Stimulated activated naive CD8-positive, alpha-beta T cell treated with anti-CD3 and anti-CD28 coated beads, Interleukin-15, Interleukin-2, amounts not matched to agents 100 U/mL and 50 U/mL, for 24 hours (primary cell): ENCODE data around the gene BLTP1.
A peak's percentile ranks its signal among the peaks of the same experiment; 100 is the strongest.

Experiments used
- ATAC-seq: fragments of 150-1000 bp; cut with Tn5 transposase; one replicate; pipeline ENCODE4 v1.10.0; 2021
- DNase-seq: peaks from one replicate; pipeline ENCODE4 v3.0.0; 2021

BLTP1 gene

DNA sequence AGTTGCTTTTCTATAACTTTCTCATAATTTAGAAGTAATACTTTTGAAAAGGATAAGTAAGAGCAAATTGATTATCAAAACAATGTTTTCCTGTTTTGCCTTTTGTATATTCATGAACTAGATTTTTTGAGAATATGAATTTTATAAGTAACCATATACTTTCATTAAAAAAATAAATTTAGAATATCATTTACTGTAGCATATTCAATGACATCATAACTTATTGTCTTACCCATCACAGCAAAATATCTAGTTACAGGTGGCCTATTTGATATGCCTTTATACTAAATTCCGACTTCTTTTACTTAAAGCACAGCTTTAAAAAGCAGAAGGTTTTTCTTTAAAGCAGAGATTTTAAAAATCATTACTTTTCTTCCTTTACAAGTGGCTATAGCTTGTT, 20.1 kb downstream of the BLTP1 start:
- ATAC-seq (no peak), DNase-seq (no peak)

DNA sequence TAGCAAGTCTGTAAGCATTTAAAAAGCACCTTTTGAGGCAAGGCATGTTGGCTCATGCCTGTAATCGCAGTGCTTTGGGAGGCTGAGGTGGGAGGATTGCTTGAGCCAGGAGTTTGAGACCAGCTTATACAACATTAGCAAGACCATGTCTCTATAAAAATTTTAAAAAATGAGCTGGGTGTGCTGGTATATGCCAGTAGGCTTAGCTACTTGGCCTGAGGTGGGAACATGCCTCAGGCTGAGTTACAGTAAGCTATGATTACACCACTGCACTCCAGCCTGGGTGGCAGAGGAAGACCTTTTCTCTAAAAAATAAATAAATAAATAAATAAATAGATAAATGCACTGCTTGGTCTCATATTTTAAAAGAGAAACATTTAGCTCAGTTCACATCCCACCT, 26.8 kb downstream of the BLTP1 start:
- ATAC-seq (no peak), DNase-seq (no peak)

DNA sequence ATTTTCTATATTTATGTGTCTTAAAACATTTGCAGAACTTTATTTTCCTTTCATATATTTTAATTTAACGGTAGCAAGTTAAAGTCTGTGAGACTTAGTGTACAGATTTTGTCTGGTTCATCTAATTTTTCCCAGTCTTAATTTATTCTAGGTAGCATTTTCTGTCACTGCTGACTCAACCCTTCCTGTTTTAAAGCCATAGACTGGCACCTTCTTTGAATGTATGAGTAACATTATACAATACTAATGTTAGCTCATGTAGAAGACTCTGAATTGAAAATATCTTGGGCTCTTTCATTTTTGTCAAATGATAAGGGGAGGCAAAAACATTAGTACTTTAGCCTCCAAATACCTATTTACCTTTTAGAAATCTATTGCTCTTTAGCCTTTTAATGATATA, 43.6 kb downstream of the BLTP1 start:
- ATAC-seq, result peak; percentile 79
- DNase-seq, result no peak
